NCI-H526 treated with DMSO at 0.1 percent for 48 hours (cell line): ENCODE measurements around the gene TMPRSS13.
"Not testable (repeated sequence)": the region's sequence is repeated elsewhere in the genome, so short reads cannot be mapped to it uniquely, and the experiment has no call there.

ENCODE experiments used
- DNase-seq: peaks from one replicate; lab custom pipeline; 2025; lab: John Stamatoyannopoulos, UW

TMPRSS13 gene

DNA sequence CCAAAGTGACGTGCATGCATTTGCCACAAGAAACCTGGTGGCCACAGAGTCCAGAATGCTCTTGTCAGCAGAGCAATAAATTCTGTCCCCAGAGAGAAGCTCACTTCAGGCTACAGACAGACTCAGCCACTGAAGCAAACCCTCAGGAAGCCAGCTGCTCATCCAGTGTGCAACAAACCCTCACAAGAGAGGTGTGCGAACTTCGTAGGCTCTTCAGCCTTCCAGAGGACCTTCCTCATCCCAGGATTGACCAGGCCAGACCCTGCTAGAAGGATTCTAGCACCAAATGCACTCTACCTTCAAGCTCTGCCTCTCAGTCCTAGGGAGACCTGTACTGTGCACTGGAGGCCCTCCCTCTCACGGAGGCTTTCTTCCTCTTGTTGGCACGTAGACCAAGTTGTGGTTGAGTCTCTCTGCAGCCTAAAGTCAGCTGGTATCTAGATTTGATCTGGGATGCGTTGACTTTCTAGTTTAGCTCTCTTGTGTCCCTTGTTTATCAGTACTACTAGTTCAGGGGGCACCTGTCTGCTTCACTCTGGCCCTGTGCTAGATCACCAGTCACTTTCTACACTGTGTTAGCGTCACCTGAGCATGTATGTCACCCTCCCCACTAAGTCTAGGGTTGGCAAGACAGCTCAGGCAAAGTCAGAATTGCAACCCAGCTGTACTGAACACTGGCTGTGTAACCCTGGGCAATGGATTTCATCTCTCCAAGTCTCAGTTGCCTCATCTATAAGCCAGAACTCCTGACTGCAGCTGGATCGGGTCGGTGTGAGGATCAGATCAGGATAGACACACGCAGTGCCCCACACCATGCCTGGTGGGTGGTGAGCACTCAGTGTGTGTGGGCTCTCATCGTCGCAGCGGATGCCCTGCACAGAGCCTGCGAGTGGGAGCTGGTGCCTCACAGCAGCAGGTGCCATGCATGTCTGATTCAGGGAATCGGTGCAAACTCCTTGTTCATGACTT is 22.1 kb upstream of the TMPRSS13 start:
- no peak for DNase-seq

DNA sequence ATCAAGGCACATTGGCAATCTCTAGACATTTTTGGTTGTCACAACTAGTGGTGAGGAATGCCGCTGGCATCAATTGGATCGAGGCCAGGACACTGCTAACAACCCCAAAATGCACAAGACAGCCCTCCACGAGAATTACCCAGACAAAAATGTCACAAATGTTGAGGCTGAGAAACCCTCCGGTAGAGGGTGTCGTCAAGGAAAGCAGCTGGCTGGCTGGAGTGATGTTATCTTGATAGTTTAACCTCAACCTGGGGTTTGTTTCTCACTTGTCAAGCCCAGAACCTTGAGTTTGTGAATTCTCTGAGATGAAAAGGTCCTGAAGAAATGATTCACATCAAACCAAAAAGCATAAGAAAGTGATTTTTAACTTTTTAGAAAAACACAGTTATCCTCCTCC is 21.1 kb upstream of the TMPRSS13 start:
- DNase-seq = peak; percentile 23

DNA sequence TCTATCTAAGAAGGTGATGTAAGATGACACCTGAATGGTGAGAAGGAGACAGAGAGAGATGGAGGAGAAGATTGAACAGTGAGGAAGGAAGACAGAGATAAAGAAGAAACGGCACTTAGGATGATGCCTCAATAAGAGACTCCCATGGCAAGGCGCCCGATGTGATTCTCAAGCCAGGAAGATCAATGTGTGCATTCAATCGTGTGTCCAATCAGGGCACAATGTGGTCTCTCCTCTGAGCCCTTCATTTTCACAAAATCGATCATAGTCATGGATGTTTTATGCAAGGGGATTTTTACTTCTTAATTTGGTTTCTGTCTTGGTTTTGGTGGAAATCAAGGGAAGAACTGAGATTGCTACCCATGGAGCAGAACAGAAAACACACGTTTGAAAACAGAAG is 19.9 kb upstream of the TMPRSS13 start:
- no peak for DNase-seq

DNA sequence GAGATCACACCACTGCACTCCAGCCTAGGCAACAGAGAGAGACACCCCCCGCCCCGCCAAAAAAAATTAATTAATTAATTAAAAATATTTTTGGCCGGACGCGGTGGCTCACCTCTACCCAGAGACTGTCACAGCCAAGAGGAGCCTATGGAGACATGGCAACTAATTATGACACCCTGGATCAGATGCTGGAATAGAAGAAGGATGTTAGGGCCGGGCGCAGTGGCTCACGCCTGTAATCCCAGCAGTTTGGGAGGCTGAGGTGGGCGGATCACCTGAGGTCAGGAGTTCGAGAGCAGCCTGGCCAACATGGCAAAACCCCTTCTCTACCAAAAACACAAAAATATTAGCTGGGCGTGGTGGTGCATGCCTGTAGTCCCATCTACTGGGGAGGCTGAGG is 19.3 kb upstream of the TMPRSS13 start:
- not testable (repeated sequence) for DNase-seq

DNA sequence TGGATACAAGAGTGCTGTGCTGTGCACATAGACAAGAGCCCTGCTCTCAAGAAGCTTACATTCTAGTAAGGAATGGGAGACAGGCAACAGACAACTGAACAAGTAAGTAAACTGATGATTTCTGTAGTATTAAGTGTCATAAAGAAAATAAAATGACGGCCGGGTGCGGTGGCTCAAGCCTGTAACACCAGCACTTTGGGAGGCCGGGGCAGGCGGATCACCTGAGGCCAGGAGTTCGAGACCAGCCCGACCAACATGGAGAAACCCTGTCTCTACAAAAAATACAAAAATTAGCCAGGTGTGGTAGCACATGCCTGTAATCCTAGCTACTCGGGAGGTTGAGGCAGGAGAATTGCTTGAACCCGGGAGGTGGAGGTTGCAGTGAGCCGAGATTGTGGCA is 18.5 kb upstream of the TMPRSS13 start:
- DNase-seq = not testable (repeated sequence)

DNA sequence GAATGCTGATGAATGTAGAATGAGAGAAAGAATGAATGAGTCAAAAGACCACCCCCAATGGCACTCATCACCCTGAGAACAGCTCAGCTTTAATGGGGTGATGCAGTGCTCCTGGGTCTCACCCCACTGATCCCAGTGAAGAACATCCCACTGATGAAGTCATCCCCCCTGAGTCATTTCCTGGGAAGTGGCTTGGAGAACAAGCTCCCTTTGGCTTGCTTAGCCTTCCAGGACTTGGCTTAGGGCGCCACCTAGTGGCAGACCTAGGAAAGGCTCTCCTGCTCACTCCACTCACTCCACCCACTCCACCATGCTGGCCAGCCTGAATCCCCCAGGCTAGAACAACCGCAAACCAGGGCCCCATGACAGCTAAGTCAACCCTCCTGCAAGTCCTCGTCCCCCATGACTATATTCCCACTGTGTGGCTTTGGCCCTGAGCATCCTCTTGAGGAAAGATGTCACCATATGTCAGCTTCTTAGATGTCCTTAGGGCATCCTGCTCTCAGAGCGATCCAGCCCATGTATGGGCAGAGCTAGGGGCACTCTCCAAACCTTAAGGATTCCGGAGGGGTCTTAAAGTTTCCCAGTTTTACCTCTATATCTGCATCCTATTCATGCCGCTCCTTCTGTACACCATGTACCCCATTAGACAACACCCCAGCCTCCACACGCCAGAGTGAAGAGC is 17.8 kb upstream of the TMPRSS13 start:
- DNase-seq = peak; percentile 76

DNA sequence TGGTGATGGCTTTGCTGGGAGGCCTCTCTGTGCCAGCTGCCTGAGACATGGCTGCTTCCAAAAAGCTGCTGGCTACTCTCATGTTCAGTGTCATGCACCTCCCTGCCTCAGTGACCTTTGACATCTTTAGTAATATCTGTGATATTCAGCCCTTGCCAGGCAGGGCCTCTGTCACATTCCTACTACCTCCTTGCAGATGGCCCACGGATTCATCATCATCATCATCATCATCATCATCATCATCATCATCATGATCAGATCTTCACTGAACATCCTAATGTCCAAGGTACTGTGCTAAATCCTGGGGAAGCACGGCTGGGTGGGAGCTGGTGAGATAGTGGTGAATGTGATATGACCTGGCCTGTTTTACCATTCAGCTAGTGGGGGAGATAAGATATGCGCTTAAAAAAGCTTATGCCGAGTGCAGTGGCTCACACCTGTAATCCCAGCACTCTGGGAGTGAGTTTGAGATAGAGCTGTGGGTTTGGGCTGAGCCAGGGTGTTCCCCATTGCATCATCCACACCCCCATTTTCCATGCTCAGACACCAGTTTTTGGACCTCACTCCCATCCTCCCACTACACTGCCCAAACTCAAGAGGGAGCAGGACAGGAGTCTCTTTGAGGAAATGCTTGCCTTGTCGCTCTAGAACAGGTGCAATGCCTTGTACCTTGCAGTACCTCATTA is 17.1 kb upstream of the TMPRSS13 start:
- no peak for DNase-seq

DNA sequence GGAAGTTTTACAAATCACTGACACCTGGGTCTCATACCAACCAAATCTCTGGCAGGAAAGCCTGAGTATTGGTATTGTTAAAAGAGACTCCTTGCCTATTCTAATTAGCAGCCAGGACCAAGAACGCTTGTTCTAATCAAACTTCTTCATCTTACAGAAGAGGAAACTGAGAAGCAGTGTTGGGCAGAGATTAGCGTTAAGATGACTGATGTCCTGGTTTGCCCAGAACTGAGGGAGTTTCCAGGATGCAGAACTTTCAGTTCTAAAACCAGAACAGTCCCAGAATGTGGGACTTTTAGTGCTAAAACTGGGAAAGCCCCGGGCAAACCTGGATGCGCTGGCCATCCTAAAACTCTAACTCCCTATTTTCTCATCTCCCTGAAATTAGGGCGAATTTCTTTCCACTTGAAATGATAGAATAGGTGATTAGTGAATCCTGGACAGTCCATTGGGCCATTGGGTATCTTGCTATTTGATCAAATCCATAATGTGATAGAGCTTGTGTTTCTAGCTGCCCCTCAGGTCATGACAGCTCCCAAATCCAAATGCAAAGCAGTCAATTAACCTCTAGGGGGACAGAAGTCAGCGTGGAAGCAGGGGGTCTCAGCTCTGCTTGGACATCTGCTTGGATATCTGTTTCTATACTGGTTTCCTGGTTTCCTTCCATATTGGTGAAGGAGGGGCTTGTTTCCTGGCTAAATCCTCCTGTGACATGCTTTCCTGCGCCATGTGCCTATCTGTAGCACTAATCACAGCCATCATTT is 16.0 kb upstream of the TMPRSS13 start:
- no peak for DNase-seq

DNA sequence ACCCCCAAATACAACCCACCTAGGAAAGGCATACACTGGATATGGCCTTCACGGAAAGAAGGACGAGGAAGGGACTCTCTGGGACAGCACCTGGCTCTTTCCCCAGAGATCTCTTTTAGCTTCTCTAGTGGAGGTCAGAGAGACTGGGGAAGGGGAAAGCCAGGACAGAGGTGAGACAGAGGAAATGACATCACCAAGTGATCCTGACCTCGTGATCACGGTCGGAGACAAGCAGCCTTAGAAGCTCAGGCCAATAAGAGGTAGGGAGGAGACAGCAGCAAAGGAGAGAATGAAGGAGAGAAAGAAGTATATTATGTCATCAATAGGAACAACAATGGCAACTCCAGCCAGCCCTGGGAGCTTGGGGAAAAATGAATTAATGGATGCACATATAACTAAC is 15.4 kb upstream of the TMPRSS13 start:
- DNase-seq = no peak

DNA sequence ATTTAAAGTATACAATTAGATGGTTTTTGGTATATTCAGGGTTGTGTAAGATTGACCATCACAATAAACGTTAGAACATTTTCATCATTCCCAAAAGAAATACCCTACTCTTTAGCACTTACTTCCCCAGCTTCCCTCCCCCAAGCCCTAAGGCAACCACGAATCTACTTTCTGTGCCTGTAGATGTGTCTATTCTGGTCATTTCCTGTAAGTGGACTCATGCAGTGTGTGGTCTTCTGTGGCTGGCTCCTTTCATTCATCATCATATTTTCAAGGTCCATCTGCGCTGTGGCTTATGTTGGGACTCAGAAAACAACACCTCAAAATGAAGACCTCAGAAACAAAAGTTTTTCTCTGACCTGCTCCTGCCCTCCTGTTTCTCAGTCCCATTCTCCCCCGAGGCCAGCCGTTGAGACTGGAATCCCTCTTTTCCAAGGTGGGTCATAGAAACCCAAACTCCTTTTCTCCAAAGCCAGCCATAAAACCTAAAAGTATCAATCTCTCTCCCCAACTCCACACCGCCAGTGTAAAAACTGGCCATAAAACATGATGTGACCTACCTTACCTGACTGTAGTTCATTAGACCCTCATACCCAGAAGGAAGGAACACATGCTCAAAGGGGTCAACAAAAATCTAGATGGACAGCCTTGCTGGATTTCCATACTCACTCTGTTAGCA is 12.9 kb upstream of the TMPRSS13 start:
- DNase-seq = no peak

DNA sequence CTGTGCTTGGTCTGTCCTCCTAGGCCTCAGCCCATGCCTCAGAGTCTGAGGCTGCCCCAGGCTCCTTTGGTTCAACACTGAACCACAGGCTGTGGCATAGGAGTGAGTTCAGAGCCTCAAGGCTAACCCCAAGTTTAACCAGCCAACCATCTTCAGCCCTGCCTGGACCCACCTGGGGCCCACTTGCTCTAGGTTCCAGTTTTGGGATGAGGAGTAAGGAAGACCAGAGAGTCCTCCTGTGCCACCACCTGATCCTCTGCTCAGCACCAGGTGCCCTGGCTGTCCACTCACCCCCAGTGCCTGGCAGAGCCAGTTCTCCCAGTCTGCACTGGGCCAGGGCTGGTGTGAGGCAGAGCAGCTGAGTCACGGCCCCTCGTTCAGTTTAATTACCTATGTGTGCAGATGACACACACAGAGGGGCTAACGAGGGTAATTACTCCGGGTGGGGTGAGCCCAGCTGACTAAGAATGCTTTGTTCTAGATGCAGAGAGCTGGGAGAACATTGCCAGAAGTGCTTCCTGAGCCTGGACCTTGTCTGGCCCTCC is 12.0 kb upstream of the TMPRSS13 start:
- DNase-seq = no peak

DNA sequence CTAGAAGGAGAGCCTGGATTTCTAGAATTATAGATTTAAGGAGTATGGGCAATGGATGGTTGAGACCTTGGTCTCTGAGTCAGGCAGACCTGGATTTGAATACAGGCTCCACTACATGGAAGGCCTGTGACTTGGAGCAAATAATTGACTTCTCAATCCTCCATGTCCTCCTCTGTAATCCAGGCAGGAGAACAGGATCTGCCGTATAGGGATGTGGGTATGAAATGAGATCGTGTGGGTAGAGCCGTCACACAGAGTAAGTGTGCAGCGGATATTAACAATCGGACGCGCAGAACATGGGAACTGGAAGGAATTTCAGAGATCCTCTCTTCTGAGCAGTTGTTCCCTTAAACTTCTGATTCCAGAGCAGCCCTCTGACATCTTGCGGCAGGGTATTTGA is 11.5 kb upstream of the TMPRSS13 start:
- DNase-seq = no peak

DNA sequence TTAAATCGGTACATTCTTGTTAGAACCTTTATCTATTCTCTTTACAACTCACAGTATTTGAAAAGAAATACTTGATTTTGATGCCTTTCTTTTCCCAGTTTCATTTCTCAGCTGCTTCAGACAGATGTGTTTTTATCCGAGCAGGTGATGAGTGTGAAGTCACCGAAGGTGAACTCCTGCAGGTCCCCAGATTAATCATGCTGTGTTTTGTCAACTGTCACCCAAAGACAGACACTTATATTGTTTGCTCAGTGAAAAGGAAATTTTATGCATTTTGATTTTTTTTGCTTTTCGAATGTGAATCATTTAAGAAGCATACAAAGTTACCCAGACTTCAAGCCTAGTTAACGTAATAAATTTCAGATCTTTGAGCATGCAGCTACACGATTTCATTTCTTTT is 7.8 kb upstream of the TMPRSS13 start:
- no peak for DNase-seq

DNA sequence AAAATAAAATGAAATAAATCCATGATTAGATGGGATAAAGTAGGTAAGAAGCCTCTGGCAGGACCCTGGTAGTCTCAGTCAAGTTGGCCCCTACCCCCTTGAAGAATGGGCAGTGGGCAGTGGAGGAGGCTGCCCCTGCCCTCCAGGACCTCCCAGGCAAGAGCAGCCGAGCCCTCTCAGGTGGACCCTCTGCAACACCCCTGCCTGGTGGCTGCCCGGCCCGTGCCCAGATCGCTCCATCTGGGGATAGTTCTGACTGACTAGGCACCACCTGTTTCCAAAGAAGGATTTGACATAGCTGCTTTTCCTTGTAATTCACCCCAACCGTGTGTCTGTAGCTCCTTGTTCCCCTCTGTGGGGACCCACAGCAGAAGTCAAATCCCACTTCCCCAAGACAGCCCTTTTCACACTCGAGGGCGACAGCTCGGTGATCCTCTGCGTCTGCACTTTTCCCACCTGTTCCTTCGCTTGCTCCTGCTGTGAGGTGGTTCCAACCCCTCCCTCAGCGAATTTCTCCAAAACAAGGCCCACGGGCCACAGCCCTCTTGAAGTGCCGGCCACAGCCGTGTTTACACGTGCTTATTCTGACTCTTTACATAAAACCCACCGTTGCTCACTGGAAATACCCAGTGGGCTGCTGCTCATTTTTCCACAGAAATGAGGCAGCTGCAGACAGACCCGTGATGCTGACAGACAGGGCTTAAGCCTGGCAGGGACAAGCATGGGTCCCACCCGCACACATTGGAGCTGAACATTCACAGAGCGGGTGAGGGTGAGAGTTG is 5.5 kb upstream of the TMPRSS13 start:
- DNase-seq = no peak

DNA sequence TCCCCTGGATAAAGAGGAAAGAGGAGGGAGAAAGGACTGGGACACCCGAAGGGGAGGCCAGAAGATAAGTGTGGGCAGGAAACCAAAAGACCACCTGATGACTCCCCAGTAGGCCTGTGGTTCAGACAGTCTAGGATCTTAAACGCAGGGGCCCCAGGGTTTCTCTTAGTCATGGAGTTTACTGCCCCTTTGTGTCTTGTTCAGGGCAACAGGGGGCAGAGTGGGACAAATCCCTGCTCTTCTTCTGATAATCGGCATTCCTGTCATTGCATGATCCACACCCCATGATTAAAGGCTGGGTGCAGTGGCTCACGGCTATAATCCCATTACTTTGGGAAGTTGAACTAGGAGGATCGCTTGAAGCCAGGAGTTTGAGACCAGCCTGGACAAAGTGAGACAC is 4.7 kb upstream of the TMPRSS13 start:
- no peak for DNase-seq

DNA sequence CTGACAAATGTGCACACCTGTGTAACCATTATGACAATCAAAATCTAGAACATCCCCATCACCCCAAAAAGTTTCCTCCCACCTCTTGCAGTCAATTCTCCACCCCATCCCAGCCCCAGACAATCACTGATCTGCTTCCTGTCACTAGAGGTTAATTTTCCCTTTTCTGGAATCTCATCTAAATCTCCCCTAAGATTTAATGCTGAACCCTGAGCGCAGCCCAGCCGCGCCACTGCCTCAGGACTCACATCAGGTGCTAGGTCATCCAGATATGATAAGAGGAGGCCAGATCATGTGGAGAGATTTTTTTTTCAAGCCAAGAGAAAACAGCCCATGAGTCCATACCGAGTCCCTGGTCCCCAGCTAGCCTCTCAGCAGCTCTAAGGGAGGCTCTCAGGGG is 4.3 kb upstream of the TMPRSS13 start:
- no peak for DNase-seq

DNA sequence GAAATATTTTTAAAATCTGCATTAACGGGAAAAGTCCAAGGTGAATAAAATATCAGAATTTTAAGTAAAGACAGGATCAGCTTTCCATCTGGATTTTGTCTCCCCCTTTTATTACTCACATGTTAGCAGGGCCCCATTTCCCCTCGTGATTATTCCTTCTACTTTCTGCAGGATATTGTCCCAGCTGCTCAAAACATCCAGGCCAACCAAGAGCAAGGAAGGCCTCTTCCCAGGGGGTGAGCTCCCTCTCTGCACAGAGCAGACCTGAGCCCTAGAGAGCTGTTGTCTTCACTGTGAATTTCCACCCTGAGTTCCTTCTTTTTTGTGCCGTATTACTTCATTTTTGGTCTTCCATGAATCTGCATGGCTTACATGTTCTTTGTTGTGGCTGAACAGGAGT is 3.7 kb upstream of the TMPRSS13 start:
- DNase-seq = no peak

DNA sequence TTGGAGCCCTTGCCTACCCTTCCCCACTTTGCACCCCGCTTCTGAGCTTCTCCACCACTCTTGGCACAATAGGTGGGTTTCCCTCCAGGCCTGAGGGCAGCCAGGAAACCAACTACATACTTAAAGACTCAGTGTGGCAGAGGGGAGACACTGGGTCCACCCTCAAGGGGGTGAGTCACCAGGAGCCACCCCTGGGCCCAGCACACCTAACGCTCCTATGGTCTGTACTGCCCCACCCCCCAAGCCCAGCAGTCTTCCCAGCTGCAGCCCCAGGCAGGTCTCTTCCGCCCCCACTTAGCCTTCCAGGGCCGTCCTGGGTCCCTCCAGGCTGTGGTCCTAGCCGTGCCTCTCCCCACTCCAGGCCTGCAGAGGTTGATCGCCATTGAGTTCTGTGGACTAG is 3.2 kb upstream of the TMPRSS13 start:
- DNase-seq = no peak

DNA sequence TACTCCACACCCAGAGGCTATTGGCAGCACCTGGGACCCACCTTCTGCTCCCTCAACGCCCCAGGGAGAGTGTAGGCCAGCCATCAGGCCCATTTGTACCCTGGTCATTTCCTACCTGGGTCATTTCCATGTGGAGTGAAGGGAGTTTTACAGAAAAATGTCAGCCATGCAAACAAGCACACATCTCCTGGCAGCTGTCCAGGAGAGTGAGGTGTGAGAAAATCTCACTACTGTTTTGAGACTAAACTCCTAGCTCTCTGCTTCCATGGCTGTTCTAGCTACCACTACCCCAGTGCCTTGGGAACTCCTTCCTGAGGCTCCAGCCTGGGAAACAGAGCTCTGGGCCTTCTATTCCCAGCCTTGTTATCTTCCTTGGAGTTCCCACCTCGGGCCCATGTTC is 2.8 kb upstream of the TMPRSS13 start:
- DNase-seq = peak; percentile 21

DNA sequence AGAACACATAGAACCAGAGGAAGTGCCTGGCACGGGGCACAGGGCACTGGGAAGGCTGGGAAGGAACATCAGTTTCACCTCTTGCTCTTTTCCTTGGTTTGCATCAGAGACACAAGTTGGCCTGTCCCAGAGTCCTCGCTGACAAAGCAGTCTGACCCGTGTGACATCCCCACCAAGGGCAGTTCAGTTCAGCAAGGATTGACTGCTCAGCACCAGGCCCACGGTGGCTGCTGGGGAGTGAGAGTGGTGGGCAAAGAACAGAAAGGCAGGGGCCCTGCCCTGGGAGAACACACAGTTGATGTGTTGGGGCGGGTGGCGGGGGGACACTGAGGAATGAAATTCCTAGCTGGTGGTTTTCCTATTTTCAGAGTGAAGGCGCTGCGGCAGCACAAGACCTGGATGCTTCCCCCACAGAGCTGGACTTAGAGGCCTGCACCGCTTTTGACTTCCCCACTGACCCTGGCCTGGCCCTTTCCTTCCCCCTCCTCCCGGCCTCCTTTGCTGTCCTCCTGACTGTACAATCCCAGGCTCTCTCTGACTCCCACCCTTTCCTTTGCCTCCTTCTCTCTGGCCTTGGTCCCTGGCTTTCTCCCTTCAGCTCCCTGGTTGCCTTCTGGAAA is 2.2 kb upstream of the TMPRSS13 start:
- DNase-seq = no peak
